HCT116 (cell line): ENCODE measurements around the gene TMEM82. TPM values are rescaled to one million over a fixed set of nuclear protein-coding genes. Genes with fewer than 3 reads are reported as not detected.

Source experiments
- ATAC-seq: fragments of 200-7000 bp; cut with Tn5 transposase; 2 replicates; pipeline ENCODE4 v1.9.1; 2020; ENCODE audit warnings: mild to moderate bottlenecking, moderate library complexity
- BruUV-seq: library from RNA; stranded (reverse); fragments of 400-500 nt; replicated peaks from 2 replicates; lab custom pipeline; 2021; lab: Mats Ljungman, UMichigan
- CTCF ChIA-PET: fragments of 300-600 bp; sonication (Branson Sonifier 250); formaldehyde crosslinking; loops from one replicate; lab custom pipeline; 2021; ENCODE audit warnings: antibody characterized with exemption; lab: Charles Lee
- POLR2A ChIA-PET: fragments of 300-600, 350-600 bp; sonication (Branson Sonifier 250); formaldehyde crosslinking; loops from one replicate; lab custom pipeline; 2021; ENCODE audit warnings: antibody characterized with exemption; lab: Charles Lee
- RAD21 ChIA-PET, 2 experiments: fragments of 300-600 bp; sonication (Branson Sonifier 250); formaldehyde crosslinking; loops; one replicate each; lab custom pipeline; 2023; ENCODE audit warnings: low total read pairs in 2 of 2; ENCODE audit not compliant: uncharacterized antibody in 2 of 2, unreplicated experiment in 2 of 2, low non-redundant PET in 1 of 2; lab: Charles Lee
- DNase-seq: peaks from one replicate; pipeline ENCODE4 v3.0.0-alpha.2; 2010; ENCODE audit warnings: low read depth, low spot score
- H2AFZ ChIP-seq: fragments of 200-600 bp; shearing (Covaris generic), sonication (generic); 2 replicates; pipeline ENCODE4 v1.6.1; 2017; ENCODE audit warnings: low read depth, mixed run types, mixed read lengths, antibody characterized with exemption, low read length; ENCODE audit not compliant: poor library complexity, severe bottlenecking
- H3K27ac ChIP-seq: 2 replicates; pipeline ENCODE4 v1.5.1; 2012; ENCODE audit warnings: low read depth, low read length
- H3K27me3 ChIP-seq: fragments of 200-600 bp; sonication (generic); 2 replicates; pipeline ENCODE4 v1.6.1; 2016; ENCODE audit warnings: mixed run types, low read length, mixed read lengths; ENCODE audit not compliant: insufficient read depth
- H3K36me3 ChIP-seq, 2 experiments: fragments of 200-500 bp in 1 of 2; fragments of 200-600 bp in 1 of 2; sonication (Bioruptor generic) in 1 of 2; sonication (generic) in 1 of 2; 2 replicates each; pipeline versions ENCODE4 v1.5.1 to v1.6.1; 2014 to 2016; ENCODE audit warnings: low read length in 2 of 2, inconsistent platforms in 1 of 2, mixed read lengths in 1 of 2, mixed run types in 1 of 2; ENCODE audit not compliant: insufficient read depth in 2 of 2, control insufficient read depth in 1 of 2
- H3K4me1 ChIP-seq, 2 experiments: fragments of 200-600 bp in 1 of 2; sonication (generic) in 1 of 2; 2 replicates each; pipeline versions ENCODE4 v1.5.1 to v1.6.1; 2012 to 2017; ENCODE audit warnings: low read length in 2 of 2, inconsistent platforms in 1 of 2, mild to moderate bottlenecking in 1 of 2, mixed read lengths in 1 of 2, mixed run types in 1 of 2, moderate library complexity in 1 of 2; ENCODE audit not compliant: insufficient read depth in 2 of 2, control insufficient read depth in 1 of 2
- H3K4me2 ChIP-seq: fragments of 200-600 bp; sonication (generic); 2 replicates; pipeline ENCODE4 v1.6.1; 2017; ENCODE audit warnings: mixed run types, low read length, mixed read lengths
- H3K4me3 ChIP-seq, 2 experiments: fragments of 200-600 bp in 1 of 2; sonication (generic) in 1 of 2; replicated peaks in 1 of 2; 2 replicates each; pipeline ENCODE4 v1.5.1; 2011 to 2016; ENCODE audit warnings: low read length in 2 of 2, control low read depth in 1 of 2, low read depth in 1 of 2, mild to moderate bottlenecking in 1 of 2, mixed read lengths in 1 of 2, mixed run types in 1 of 2
- H3K79me2 ChIP-seq: fragments of 200-600 bp; sonication (generic); 2 replicates; pipeline ENCODE4 v1.6.1; 2017; ENCODE audit warnings: mild to moderate bottlenecking, mixed run types, low read length, moderate library complexity, mixed read lengths; ENCODE audit not compliant: insufficient read depth
- H3K9ac ChIP-seq: fragments of 200-600 bp; sonication (generic); 2 replicates; pipeline ENCODE4 v1.6.1; 2016; ENCODE audit warnings: low read length, mixed read lengths
- H3K9me2 ChIP-seq: fragments of 200-600 bp; sonication (generic), shearing (Covaris generic); 2 replicates; pipeline ENCODE4 v1.6.1; 2017; ENCODE audit warnings: mixed run types, mild to moderate bottlenecking, moderate library complexity; ENCODE audit not compliant: insufficient read depth
- H3K9me3 ChIP-seq, 2 experiments: fragments of 200-500 bp in 1 of 2; fragments of 200-600 bp in 1 of 2; sonication (Bioruptor generic) in 1 of 2; sonication (generic) in 1 of 2; 2 replicates each; pipeline ENCODE4 v1.6.1; 2014 to 2017; ENCODE audit warnings: low read length in 2 of 2, mixed read lengths in 2 of 2, inconsistent platforms in 1 of 2, low read depth in 1 of 2, mild to moderate bottlenecking in 1 of 2, mixed run types in 1 of 2, moderate library complexity in 1 of 2; ENCODE audit not compliant: control insufficient read depth in 1 of 2, insufficient read depth in 1 of 2
- H4K20me1 ChIP-seq: fragments of 200-600 bp; sonication (generic), shearing (Covaris generic); 2 replicates; pipeline ENCODE4 v1.6.1; 2017; ENCODE audit warnings: mixed run types, mild to moderate bottlenecking, moderate library complexity; ENCODE audit not compliant: insufficient read depth
- CBX3 ChIP-seq: IDR thresholded peaks from 2 replicates; pipeline ENCODE4 v1.6.1; 2012; ENCODE audit warnings: low read depth
- CEBPB ChIP-seq: IDR thresholded peaks from 2 replicates; pipeline ENCODE4 v1.6.1; 2012; ENCODE audit warnings: low read depth
- CTCF ChIP-seq, 3 experiments: fragments of 200-600 bp in 1 of 3; sonication (generic) in 1 of 3; IDR thresholded peaks in 2 of 3; conservative IDR thresholded peaks in 1 of 3; 2 replicates each; pipeline ENCODE4 v1.5.1; 2012 to 2017; ENCODE audit warnings: low read depth in 2 of 3, low read length in 2 of 3, antibody characterized with exemption in 1 of 3, borderline replicate concordance in 1 of 3, control low read depth in 1 of 3, mild to moderate bottlenecking in 1 of 3, mixed read lengths in 1 of 3, mixed run types in 1 of 3, moderate library complexity in 1 of 3; ENCODE audit not compliant: insufficient read depth in 1 of 3
- ELF1 ChIP-seq: IDR thresholded peaks from 2 replicates; pipeline ENCODE4 v1.6.1; 2012; ENCODE audit warnings: low read depth, borderline replicate concordance
- EZH2 ChIP-seq: fragments of 200-600 bp; sonication (generic); IDR thresholded peaks from 2 replicates; pipeline ENCODE4 v1.6.1; 2017; ENCODE audit warnings: antibody characterized with exemption, mixed run types
- FOSL1 ChIP-seq: IDR thresholded peaks from 2 replicates; pipeline ENCODE4 v1.6.1; 2012; ENCODE audit warnings: low read depth
- JUND ChIP-seq: IDR thresholded peaks from 2 replicates; pipeline ENCODE4 v1.6.1; 2012
- POLR2A ChIP-seq: IDR thresholded peaks from 2 replicates; pipeline ENCODE4 v1.7.0; 2011; ENCODE audit warnings: borderline replicate concordance; ENCODE audit not compliant: insufficient read depth, insufficient read length; ENCODE audit errors: extremely low read depth
- REST ChIP-seq: IDR thresholded peaks from 2 replicates; pipeline ENCODE4 v1.6.1; 2012; ENCODE audit warnings: low read depth
- SIN3A ChIP-seq: IDR thresholded peaks from 2 replicates; pipeline ENCODE4 v1.6.1; 2012; ENCODE audit warnings: low read depth
- SP1 ChIP-seq: IDR thresholded peaks from 2 replicates; pipeline ENCODE4 v1.6.1; 2012; ENCODE audit warnings: low read depth
- TCF7L2 ChIP-seq: IDR thresholded peaks from 2 replicates; pipeline ENCODE4 v1.7.0; 2011; ENCODE audit warnings: borderline replicate concordance, inconsistent platforms; ENCODE audit not compliant: insufficient read depth, insufficient read length; ENCODE audit errors: extremely low read depth
- YY1 ChIP-seq: IDR thresholded peaks from 2 replicates; pipeline ENCODE4 v1.6.1; 2011; ENCODE audit warnings: low read length, low read depth, moderate library complexity, mild to moderate bottlenecking; ENCODE audit not compliant: insufficient replicate concordance; ENCODE audit errors: extremely low read depth
- ZBTB33 ChIP-seq: IDR thresholded peaks from 2 replicates; pipeline ENCODE4 v1.6.1; 2011; ENCODE audit warnings: mild to moderate bottlenecking, low read length, moderate library complexity; ENCODE audit not compliant: insufficient replicate concordance; ENCODE audit errors: extremely low read depth
- ZFX ChIP-seq: fragments of 450-650 bp; IDR thresholded peaks from 2 replicates; pipeline ENCODE4 v1.6.1; 2017
- ZNF274 ChIP-seq: fragments of 200-500 bp; sonication (Bioruptor generic); IDR thresholded peaks from 2 replicates; pipeline ENCODE4 v1.6.1; 2014; ENCODE audit warnings: mild to moderate bottlenecking, low read depth, low read length, inconsistent platforms
- intact Hi-C: fragments of 100-400 bp; cut with micrococcal nuclease; formaldehyde crosslinking; loops from 2 replicates; pipeline ENCODE4 v1.10.0; 2022
- total RNA-seq: library from RNA; stranded (reverse); gene quantifications from one replicate; pipeline ENCODE4 v1.2.1, GENCODE V29; 2021; ENCODE audit not compliant: unreplicated experiment
- TF ChIP-seq, protein P1 (sequence below): IDR thresholded peaks from 2 replicates; pipeline ENCODE4 v1.6.1; 2012

TMEM82 gene
- total RNA-seq, 1 experiment from 2014 or later, result not detected

DNA sequence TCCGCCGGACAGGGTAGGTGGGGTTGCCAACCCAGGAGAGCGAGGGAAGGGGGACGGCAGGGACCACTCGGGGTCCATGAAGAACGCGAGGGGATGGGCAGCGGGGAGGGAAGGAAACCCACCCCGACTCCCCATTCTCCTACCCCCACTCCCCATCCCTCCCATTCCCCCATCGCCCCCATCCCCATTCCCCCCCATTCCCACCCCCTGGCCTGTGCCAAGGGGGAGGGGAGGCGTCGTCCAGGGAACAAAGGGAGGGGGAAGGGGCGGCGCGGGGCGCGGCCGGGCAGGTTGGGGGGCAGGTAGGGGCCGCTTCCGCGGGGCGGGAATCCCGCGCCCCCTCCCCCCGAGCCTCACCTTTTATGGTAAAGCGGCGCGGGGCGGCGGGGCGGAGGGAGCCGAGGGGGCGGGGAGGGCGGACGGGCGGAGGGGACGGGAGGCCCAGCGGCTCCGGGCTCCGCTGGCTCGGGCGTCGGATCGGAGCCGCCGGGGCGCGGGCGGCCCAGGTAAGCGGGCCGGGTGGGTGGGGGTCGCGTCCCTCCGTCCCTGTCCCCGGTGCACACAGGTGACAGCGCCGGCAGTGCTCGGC lies 16.1 kb downstream of the TMEM82 start, which contains the start of gene FBLIM1 (continued):
- TF ChIP-seq SIN3A (no peak), JUND (no peak), ZFX (no peak), SP1 (no peak), ELF1 (no peak), ZNF274 (no peak)

DNA sequence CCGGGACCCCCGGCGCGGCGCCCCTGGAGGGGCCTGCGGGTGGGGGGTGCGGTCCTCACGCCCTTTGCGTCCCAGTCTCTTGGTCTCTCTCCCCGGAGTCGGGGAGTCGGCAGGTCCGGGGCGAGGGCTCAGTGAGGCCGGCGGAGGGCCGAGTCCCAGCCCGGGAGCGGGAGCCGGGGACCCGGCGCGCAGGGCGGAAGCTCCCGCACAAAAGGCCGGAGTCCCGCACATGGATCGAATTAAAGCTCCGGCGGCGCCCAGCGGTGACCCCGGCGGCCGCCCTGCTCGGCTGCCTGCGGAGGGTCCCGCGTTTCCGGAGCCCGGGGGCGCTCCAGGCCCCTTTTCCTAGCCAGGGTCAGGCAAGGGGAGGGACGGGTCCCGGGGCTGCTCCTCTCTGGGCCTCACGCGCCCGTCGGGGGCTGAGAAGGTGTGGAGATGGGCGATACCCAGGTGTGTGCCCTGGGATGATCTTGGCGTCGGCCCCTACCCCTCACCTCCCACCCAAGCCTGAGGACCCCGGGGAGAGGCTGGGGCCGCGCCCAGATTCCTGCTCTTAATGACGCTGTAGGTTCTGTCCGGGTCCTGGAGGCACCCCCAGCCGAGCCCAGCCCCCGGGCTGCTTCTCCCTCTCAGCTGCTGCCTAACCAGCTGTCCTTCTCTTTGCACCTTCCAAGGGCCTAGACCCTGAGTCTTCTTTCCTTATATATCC lies 16.8 kb downstream of the TMEM82 start:
- Histone ChIP-seq H3K4me2 (no peak overlapping the region), H3K9ac (no peak overlapping the region), H3K9me3 (no peaks in the 10 kb centered on the region), H3K36me3 (no peaks in the 10 kb centered on the region), H3K4me3 (no peak overlapping the region), H3K4me1 (peaks cover 5 to 33% of the 10 kb centered on the region in 2 experiments; a peak in 3 of 4 replicates), H3K9me2 (no peaks in the 10 kb centered on the region), H3K27me3 (no peaks in the 10 kb centered on the region), H2AFZ (no peak overlapping the region), H4K20me1 (no peaks in the 10 kb centered on the region), H3K79me2 (no peaks in the 10 kb centered on the region), H3K27ac (no peak overlapping the region)
- intact Hi-C loops, result no loop called here
- ChIA-PET POLR2A (no interaction called here), CTCF (interaction anchor here (0.7 kb wide), 1 partner anchor 18 kb away, joined by 3 read pairs; no protein-coding TSS in a partner anchor), RAD21 (no interaction called here)
- DNase-seq (no peak), ATAC-seq (no peak)
- no TSS peak for BruUV-seq
- no peak for TF ChIP-seq CEBPB
- no peak for TF ChIP-seq REST
- TF ChIP-seq YY1, result no peak
- no peak for TF ChIP-seq CBX3
- TF ChIP-seq TCF7L2, result no peak
- TF ChIP-seq JUND, result no peak
- TF ChIP-seq ELF1, result no peak
- TF ChIP-seq FOSL1, result no peak
- no peak for TF ChIP-seq CTCF (IDR thresholded peaks at IDR 0.05 in 2 of 3, conservative IDR thresholded peaks at IDR 0.05 in 1 of 3; ENCODE audit: borderline replicate concordance in 1 of 3, insufficient read depth in 1 of 3, low read depth in 2 of 3, low read length in 2 of 3)
- TF ChIP-seq, protein P1, sequence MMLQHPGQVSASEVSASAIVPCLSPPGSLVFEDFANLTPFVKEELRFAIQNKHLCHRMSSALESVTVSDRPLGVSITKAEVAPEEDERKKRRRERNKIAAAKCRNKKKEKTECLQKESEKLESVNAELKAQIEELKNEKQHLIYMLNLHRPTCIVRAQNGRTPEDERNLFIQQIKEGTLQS, result no peak
- TF ChIP-seq ZFX, result no peak
- no peak for TF ChIP-seq ZBTB33
- TF ChIP-seq EZH2, result no peak
- TF ChIP-seq POLR2A, result no peak
